CD4-positive, alpha-beta T cell (primary cell): ENCODE data around the gene TPGS1. TPM values are rescaled to one million over a fixed set of nuclear protein-coding genes. Genes with fewer than 3 reads are reported as not detected.

Experiments used
- ATAC-seq: fragments of 200-7000 bp; cut with Tn5 transposase; one replicate; pipeline ENCODE4 v1.10.0; 2022; ENCODE audit warnings: mild to moderate bottlenecking; ENCODE audit not compliant: poor library complexity
- CTCF ChIA-PET: fragments of 350-600 bp; sonication (Branson Sonifier 250); formaldehyde crosslinking; loops from one replicate; lab custom pipeline; 2021; ENCODE audit warnings: antibody characterized with exemption, inconsistent platforms; lab: Charles Lee
- POLR2A ChIA-PET: fragments of 350-600 bp; sonication (Branson Sonifier 250); formaldehyde crosslinking; loops from one replicate; lab custom pipeline; 2021; ENCODE audit warnings: antibody characterized with exemption, inconsistent platforms; lab: Charles Lee
- DNase-seq, 14 experiments: peaks; one replicate each; pipeline ENCODE4 v3.0.0-alpha.2; 2013 to 2020; ENCODE audit warnings: mixed read lengths in 2 of 14
- H3K27ac ChIP-seq, 2 donors: one replicate each; pipeline versions ENCODE4 v1.5.1 to v1.7.0; 2013; ENCODE audit warnings: low read length in 2 of 2, low read depth in 1 of 2, mild to moderate bottlenecking in 1 of 2
- H3K27me3 ChIP-seq, 2 experiments: 1 replicate in 1 of 2; 2 replicates in 1 of 2; pipeline versions ENCODE4 v1.6.1 to v1.7.0; 2013; ENCODE audit warnings: low read length in 2 of 2, control low read depth in 1 of 2, mild to moderate bottlenecking in 1 of 2, moderate library complexity in 1 of 2; ENCODE audit not compliant: insufficient read depth in 2 of 2, control insufficient read depth in 1 of 2
- H3K36me3 ChIP-seq: one replicate; pipeline ENCODE4 v1.6.1; 2013; ENCODE audit warnings: low read length, control low read depth; ENCODE audit not compliant: insufficient read depth
- H3K4me1 ChIP-seq: one replicate; pipeline ENCODE4 v1.6.1; 2013; ENCODE audit warnings: low read length, control low read depth; ENCODE audit not compliant: insufficient read depth
- H3K4me3 ChIP-seq: one replicate; pipeline ENCODE4 v1.5.1; 2013; ENCODE audit warnings: mild to moderate bottlenecking, low read length, moderate library complexity
- H3K9me3 ChIP-seq, 2 experiments: 1 replicate in 1 of 2; 2 replicates in 1 of 2; pipeline versions ENCODE4 v1.6.1 to v1.7.0; 2013; ENCODE audit warnings: low read length in 2 of 2, mild to moderate bottlenecking in 2 of 2, control low read depth in 1 of 2, moderate library complexity in 1 of 2; ENCODE audit not compliant: control insufficient read depth in 1 of 2, insufficient read depth in 1 of 2
- H3K27ac Mint-ChIP-seq: one replicate; pipeline ENCODE4 v1.8.0; 2020; ENCODE audit warnings: mixed read lengths
- H3K27me3 Mint-ChIP-seq: one replicate; pipeline ENCODE4 v1.8.0; 2021; ENCODE audit warnings: mixed read lengths
- H3K36me3 Mint-ChIP-seq: one replicate; pipeline ENCODE4 v1.8.0; 2021; ENCODE audit warnings: low read depth, mixed read lengths
- H3K4me1 Mint-ChIP-seq: one replicate; pipeline ENCODE4 v1.8.0; 2021; ENCODE audit warnings: low read depth, mixed read lengths
- H3K4me3 Mint-ChIP-seq: one replicate; pipeline ENCODE4 v1.8.0; 2020; ENCODE audit warnings: mild to moderate bottlenecking, mixed read lengths
- H3K9me3 Mint-ChIP-seq: one replicate; pipeline ENCODE4 v1.8.0; 2020; ENCODE audit warnings: mixed read lengths
- CTCF ChIP-seq: fragments of 200-600 bp; IDR thresholded peaks from one replicate; pipeline ENCODE4 v1.8.0; 2022; ENCODE audit warnings: antibody characterized with exemption, mild to moderate bottlenecking
- intact Hi-C, 2 experiments: fragments of 100-400 bp; cut with DNase I in 1 of 2; cut with micrococcal nuclease in 1 of 2; formaldehyde crosslinking; loops; one replicate each; pipeline versions ENCODE4 v1.15.1 to v1.9.0; 2023 to 2025; cut with DNase I, micrococcal nuclease
- total RNA-seq, 174 experiments: library from RNA in 2 of 174; stranded (reverse) in 2 of 174; gene quantifications; one replicate each; pipeline ENCODE4 v1.2.3 and lab custom pipeline; 2021 to 2026

The TPGS1 gene
- total RNA-seq, 2 experiments from 2014 or later, result 17.2 to 18.2 TPM

- DNase-seq (no peak), ATAC-seq (no peak)
- H3K27me3 ChIP-seq, result no peaks in the 10 kb centered on the region
- peaks cover 45% of the 10 kb centered on the region for H3K4me1 ChIP-seq
- peak within 1 kb of the TSS; percentile 78 for H3K27ac Mint-ChIP-seq
- intact Hi-C loops, result loop anchor here (1.0 to 2.0 kb wide), 6 partner anchors 13 to 131 kb away; partner anchors contain the start of genes BSG (in 1 of the 2), RNF126 (in 1 of the 2) and TPGS1 (in 1 of the 2)
- peaks cover 19% of the 10 kb centered on the region for H3K36me3 ChIP-seq
- peaks cover 9% of the 10 kb centered on the region for H3K4me1 Mint-ChIP-seq
- ChIA-PET POLR2A (interaction anchor here (0.7 to 6.0 kb wide), 15 partner anchors 10 to 558 kb away, joined by 3 to 75 read pairs (median 5); partner anchors contain the start of genes GZMM and RNF126), CTCF (interaction anchor here (0.8 to 4.2 kb wide), 6 partner anchors 13 to 53 kb away, joined by 3 to 58 read pairs (median 4); partner anchors contain the start of gene TPGS1)
- no peaks in the 10 kb centered on the region for H3K9me3 Mint-ChIP-seq
- no peaks in the 10 kb centered on the region for H3K27me3 Mint-ChIP-seq
- peaks cover 8% of the 10 kb centered on the region for H3K36me3 Mint-ChIP-seq
- peaks cover 0 to 5% of the 10 kb centered on the region in 2 experiments for H3K9me3 ChIP-seq
- H3K4me3 Mint-ChIP-seq, result peak within 1 kb of the TSS; percentile 87
- no peak for TF ChIP-seq CTCF
- peak within 1 kb of the TSS; percentile 87 for H3K4me3 ChIP-seq
- peak within 1 kb of the TSS; percentile 34 to 75 for H3K27ac ChIP-seq
Measured at GRCh38 chr19:531753-532560, 24.7 kb downstream of the TPGS1 start, which contains the start of gene CDC34. CDC34 (plus strand) TSS chr19:531760; CDS start chr19:531932, 172 bp downstream.

- DNase-seq, result peak in 9 of 14 experiments; percentile 20 to 80 (median 43)
- intact Hi-C loops, result loop anchor here in 1 of 2 experiments (1.0 kb wide), 1 partner anchor 39 kb away; no protein-coding TSS in a partner anchor
- TF ChIP-seq CTCF, result peak; percentile 52
- Histone ChIP-seq H3K27me3 (no peaks in the 10 kb centered on the region), H3K36me3 (peaks cover 24% of the 10 kb centered on the region), H3K27ac (peak overlapping the region; percentile 10 to 46), H3K4me1 (peaks cover 45% of the 10 kb centered on the region), H3K4me3 (peak overlapping the region; percentile 87), H3K9me3 (peaks cover 0 to 5% of the 10 kb centered on the region in 2 experiments)
- Mint-ChIP-seq H3K27me3 (no peaks in the 10 kb centered on the region), H3K9me3 (no peaks in the 10 kb centered on the region), H3K4me3 (peak overlapping the region; percentile 87), H3K27ac (peak overlapping the region; percentile 78), H3K36me3 (peaks cover 8% of the 10 kb centered on the region), H3K4me1 (peaks cover 9% of the 10 kb centered on the region)
- no peak for ATAC-seq
- ChIA-PET CTCF (interaction anchor here (1.0 to 4.2 kb wide), 4 partner anchors 14 to 54 kb away, joined by 3 to 58 read pairs (median 9); partner anchors contain the start of gene TPGS1), POLR2A (interaction anchor here (1.0 to 6.0 kb wide), 10 partner anchors 9 to 129 kb away, joined by 3 to 75 read pairs (median 4); partner anchors contain the start of gene GZMM)
Measured at GRCh38 chr19:532561-533363, 25.5 kb downstream of the TPGS1 start.
